Astrocyte (in vitro differentiated cells and primary cell): ENCODE data around the gene NDUFA13. TPM values are rescaled to one million over a fixed set of nuclear protein-coding genes. Genes with fewer than 3 reads are reported as not detected.

Experiments used
- DNase-seq: peaks from one replicate; pipeline ENCODE4 v3.0.0-alpha.2; 2010; ENCODE audit warnings: low read depth
- FAIRE-seq: peaks from 2 replicates; lab custom pipeline; 2011; peaks lifted over from hg19 to GRCh38; lab: Jason Lieb, UNC
- H2AFZ ChIP-seq: 2 replicates; pipeline ENCODE4 v1.6.0; 2012; ENCODE audit warnings: low read depth, low read length, inconsistent platforms
- H3K27ac ChIP-seq: 2 replicates; pipeline ENCODE4 v1.5.1; 2011; ENCODE audit warnings: low read depth, low read length, inconsistent platforms
- H3K27me3 ChIP-seq: 2 replicates; pipeline ENCODE4 v1.6.0; 2011; ENCODE audit warnings: low read length, inconsistent platforms; ENCODE audit not compliant: insufficient read depth
- H3K36me3 ChIP-seq: 2 replicates; pipeline ENCODE4 v1.5.1; 2011; ENCODE audit warnings: low read length, inconsistent platforms; ENCODE audit not compliant: insufficient read depth
- H3K4me1 ChIP-seq: 2 replicates; pipeline ENCODE4 v1.5.1; 2011; ENCODE audit warnings: low read length, inconsistent platforms; ENCODE audit not compliant: insufficient read depth
- H3K4me2 ChIP-seq: 2 replicates; pipeline ENCODE4 v1.6.0; 2012; ENCODE audit warnings: low read length, inconsistent platforms
- H3K4me3 ChIP-seq: 2 replicates; pipeline ENCODE4 v1.5.1; 2011; ENCODE audit warnings: low read depth, mild to moderate bottlenecking, low read length, inconsistent platforms; ENCODE audit not compliant: insufficient read depth
- H3K79me2 ChIP-seq: 2 replicates; pipeline ENCODE4 v1.6.0; 2012; ENCODE audit warnings: mild to moderate bottlenecking, low read length, inconsistent platforms; ENCODE audit not compliant: insufficient read depth
- H3K9ac ChIP-seq: 2 replicates; pipeline ENCODE4 v1.6.0; 2012; ENCODE audit warnings: mild to moderate bottlenecking, low read length, inconsistent platforms
- H3K9me3 ChIP-seq: 2 replicates; pipeline ENCODE4 v1.5.1; 2012; ENCODE audit warnings: low read depth, mild to moderate bottlenecking, low read length, inconsistent platforms; ENCODE audit not compliant: insufficient read depth
- H4K20me1 ChIP-seq: 2 replicates; pipeline ENCODE4 v1.6.0; 2012; ENCODE audit warnings: low read length, inconsistent platforms; ENCODE audit not compliant: insufficient read depth
- H3K27ac Mint-ChIP-seq: one replicate; pipeline ENCODE4 v1.8.0; 2021; ENCODE audit warnings: mild to moderate bottlenecking, mixed read lengths; ENCODE audit not compliant: unreplicated experiment
- H3K27me3 Mint-ChIP-seq: one replicate; pipeline ENCODE4 v1.8.0; 2021; ENCODE audit warnings: low read depth, mixed read lengths; ENCODE audit not compliant: unreplicated experiment
- H3K36me3 Mint-ChIP-seq: one replicate; pipeline ENCODE4 v1.8.0; 2021; ENCODE audit warnings: low read depth, mixed read lengths; ENCODE audit not compliant: unreplicated experiment
- H3K4me1 Mint-ChIP-seq: one replicate; pipeline ENCODE4 v1.8.0; 2021; ENCODE audit warnings: low read depth, mixed read lengths; ENCODE audit not compliant: unreplicated experiment
- H3K4me3 Mint-ChIP-seq: one replicate; pipeline ENCODE4 v1.8.0; 2021; ENCODE audit warnings: mild to moderate bottlenecking, moderate library complexity, mixed read lengths; ENCODE audit not compliant: unreplicated experiment
- H3K9me3 Mint-ChIP-seq: one replicate; pipeline ENCODE4 v1.8.0; 2021; ENCODE audit warnings: mild to moderate bottlenecking, mixed read lengths; ENCODE audit not compliant: unreplicated experiment
- EZH2 ChIP-seq: IDR thresholded peaks from 2 replicates; pipeline ENCODE4 v1.6.1; 2012; ENCODE audit warnings: mild to moderate bottlenecking, low read length, inconsistent platforms; ENCODE audit not compliant: insufficient read depth
- total RNA-seq: library from RNA; stranded (reverse); gene quantifications from 2 replicates; pipeline ENCODE4 v1.2.1, GENCODE V29; 2021
- TF ChIP-seq, protein P1 (sequence below): IDR thresholded peaks from 2 replicates; pipeline ENCODE4 v1.5.1; 2011; ENCODE audit warnings: low read depth, mild to moderate bottlenecking, inconsistent platforms, low read length, moderate library complexity; ENCODE audit not compliant: insufficient read depth

The NDUFA13 gene
- total RNA-seq, 1 donor from 2014 or later = 311 TPM

DNA sequence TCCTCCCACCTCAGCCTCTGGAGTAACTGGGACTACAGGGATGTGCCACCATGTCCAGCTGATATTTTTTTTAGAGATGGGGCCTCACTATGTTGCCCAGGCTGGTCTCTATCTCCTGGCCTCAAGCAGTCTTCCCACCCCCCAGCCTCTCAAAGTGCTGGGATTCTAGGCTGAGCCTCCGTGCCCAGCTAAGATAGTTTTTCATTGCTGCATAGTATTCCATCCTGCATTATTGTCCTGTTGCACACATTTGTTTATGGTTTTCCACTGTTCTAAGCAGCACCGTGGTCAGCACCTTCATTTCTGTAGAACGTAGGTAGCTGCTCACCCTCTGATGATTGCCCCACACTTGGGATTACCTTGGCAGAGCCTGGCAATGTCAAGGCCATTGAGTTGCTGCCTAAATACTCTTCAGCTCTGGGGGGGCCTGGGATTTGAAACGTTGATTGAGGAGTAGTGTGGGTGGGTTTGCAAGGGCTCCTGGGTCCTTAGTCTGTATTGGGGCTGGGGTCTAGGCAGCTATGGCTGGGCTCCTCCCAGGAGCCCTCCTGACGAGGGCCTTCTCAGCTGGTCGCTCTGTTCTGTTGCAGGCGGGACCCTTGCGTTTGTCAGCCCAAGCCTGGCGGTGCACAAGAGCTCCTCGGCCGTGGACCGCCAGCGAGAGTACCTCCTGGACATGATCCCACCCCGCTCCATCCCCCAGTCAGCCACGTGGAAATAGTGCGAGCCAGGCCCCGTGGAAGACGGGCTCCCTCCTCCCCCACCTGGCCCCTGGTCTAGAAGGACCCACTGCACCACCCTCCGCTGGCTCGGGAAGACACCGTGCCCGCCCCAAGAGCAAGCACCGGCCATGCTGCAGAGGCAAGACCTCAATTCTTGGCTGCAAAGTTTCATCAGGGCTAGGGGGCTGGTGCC lies 11.0 kb upstream of the NDUFA13 start:
- Histone ChIP-seq H3K27me3 (no peaks in the 10 kb centered on the region), H3K4me2 (no peak overlapping the region), H3K9me3 (no peaks in the 10 kb centered on the region), H3K36me3 (peaks cover 31% of the 10 kb centered on the region), H3K9ac (no peak overlapping the region), H3K4me3 (no peak overlapping the region), H3K27ac (no peak overlapping the region), H3K4me1 (no peaks in the 10 kb centered on the region), H3K79me2 (no peaks in the 10 kb centered on the region), H2AFZ (no peak overlapping the region), H4K20me1 (peaks cover 16% of the 10 kb centered on the region)
- Mint-ChIP-seq H3K4me1 (no peaks in the 10 kb centered on the region), H3K27me3 (no peaks in the 10 kb centered on the region), H3K4me3 (no peak overlapping the region), H3K9me3 (no peaks in the 10 kb centered on the region), H3K36me3 (peaks cover 16% of the 10 kb centered on the region), H3K27ac (no peak overlapping the region)
- TF ChIP-seq EZH2 = no peak
- TF ChIP-seq, protein P1, sequence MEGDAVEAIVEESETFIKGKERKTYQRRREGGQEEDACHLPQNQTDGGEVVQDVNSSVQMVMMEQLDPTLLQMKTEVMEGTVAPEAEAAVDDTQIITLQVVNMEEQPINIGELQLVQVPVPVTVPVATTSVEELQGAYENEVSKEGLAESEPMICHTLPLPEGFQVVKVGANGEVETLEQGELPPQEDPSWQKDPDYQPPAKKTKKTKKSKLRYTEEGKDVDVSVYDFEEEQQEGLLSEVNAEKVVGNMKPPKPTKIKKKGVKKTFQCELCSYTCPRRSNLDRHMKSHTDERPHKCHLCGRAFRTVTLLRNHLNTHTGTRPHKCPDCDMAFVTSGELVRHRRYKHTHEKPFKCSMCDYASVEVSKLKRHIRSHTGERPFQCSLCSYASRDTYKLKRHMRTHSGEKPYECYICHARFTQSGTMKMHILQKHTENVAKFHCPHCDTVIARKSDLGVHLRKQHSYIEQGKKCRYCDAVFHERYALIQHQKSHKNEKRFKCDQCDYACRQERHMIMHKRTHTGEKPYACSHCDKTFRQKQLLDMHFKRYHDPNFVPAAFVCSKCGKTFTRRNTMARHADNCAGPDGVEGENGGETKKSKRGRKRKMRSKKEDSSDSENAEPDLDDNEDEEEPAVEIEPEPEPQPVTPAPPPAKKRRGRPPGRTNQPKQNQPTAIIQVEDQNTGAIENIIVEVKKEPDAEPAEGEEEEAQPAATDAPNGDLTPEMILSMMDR = no peak
- no peak for DNase-seq
- no peak for FAIRE-seq

DNA sequence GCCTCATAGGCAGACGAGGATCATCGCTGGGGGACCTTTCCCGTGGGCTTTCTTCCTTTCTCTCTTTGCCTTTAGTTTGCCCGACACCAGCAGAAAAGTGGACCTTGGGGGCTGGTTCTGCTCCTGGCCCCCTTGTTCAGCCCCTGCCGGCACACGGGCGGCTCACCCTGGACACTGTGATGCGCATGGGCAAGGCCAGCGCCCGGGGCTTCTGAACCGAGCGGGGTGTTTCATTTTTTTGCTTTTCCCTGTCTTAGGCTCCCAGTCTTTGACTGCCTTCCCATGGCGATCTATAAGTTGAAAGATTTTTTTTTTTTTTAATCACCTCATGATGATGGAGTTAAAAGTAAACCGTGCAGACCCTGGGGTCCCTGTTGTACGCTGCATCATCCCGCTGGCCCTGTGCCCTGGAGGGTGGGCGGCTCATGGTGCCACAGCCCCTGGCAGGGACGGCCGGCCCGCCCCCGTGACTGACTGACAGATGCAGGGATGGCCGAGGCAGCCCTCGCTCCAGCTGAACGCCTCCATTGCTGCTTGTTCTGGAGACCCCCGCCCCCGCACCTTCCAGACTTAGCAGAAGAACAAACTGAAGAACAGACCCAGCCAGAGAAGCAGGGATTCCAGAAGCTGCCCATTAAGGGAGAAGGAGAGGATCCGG lies 10.2 kb upstream of the NDUFA13 start:
- Histone ChIP-seq H3K36me3 (peaks cover 28% of the 10 kb centered on the region), H3K27me3 (no peaks in the 10 kb centered on the region), H3K79me2 (no peaks in the 10 kb centered on the region), H3K9ac (no peak overlapping the region), H3K4me2 (no peak overlapping the region), H3K4me3 (no peak overlapping the region), H3K27ac (no peak overlapping the region), H3K9me3 (no peaks in the 10 kb centered on the region), H2AFZ (no peak overlapping the region), H3K4me1 (no peaks in the 10 kb centered on the region), H4K20me1 (peaks cover 16% of the 10 kb centered on the region)
- Mint-ChIP-seq H3K27me3 (no peaks in the 10 kb centered on the region), H3K9me3 (no peaks in the 10 kb centered on the region), H3K4me3 (no peak overlapping the region), H3K36me3 (peaks cover 18% of the 10 kb centered on the region), H3K27ac (no peak overlapping the region), H3K4me1 (no peaks in the 10 kb centered on the region)
- no peak for TF ChIP-seq EZH2
- TF ChIP-seq, protein P1 = no peak
- FAIRE-seq (no peak), DNase-seq (no peak)
